SK-N-SH (cell line): ENCODE results near the gene FOXO4.

ENCODE experiments used
- CHD2 ChIP-seq: fragments of 150-350 bp; IDR thresholded peaks from 2 replicates; pipeline ENCODE4 v1.6.1; 2018; ENCODE audit warnings: low read length; ENCODE audit not compliant: partially characterized antibody
- CTCF ChIP-seq: fragments of 200-600 bp; sonication (generic); IDR thresholded peaks from 2 replicates; pipeline ENCODE4 v1.6.1; 2017; ENCODE audit warnings: antibody characterized with exemption, mild to moderate bottlenecking, moderate library complexity
- EP300 ChIP-seq, 2 experiments: IDR thresholded peaks; 2 replicates each; pipeline versions ENCODE4 v1.4.0 to v1.6.1; 2012; ENCODE audit warnings: borderline replicate concordance in 1 of 2, low read depth in 1 of 2, low read length in 1 of 2
- GABPA ChIP-seq: IDR thresholded peaks from 2 replicates; pipeline ENCODE4 v1.4.0; 2012; ENCODE audit warnings: low read depth, mild to moderate bottlenecking
- JUND ChIP-seq: IDR thresholded peaks from 2 replicates; pipeline ENCODE4 v1.4.0; 2012
- POLR2AphosphoS5 ChIP-seq: IDR thresholded peaks from 2 replicates; pipeline ENCODE4 v1.6.1; 2012; ENCODE audit warnings: low read depth, low read length
- RAD21 ChIP-seq: IDR thresholded peaks from 2 replicates; pipeline ENCODE4 v1.6.1; 2012; ENCODE audit warnings: mild to moderate bottlenecking, low read length
- RCOR1 ChIP-seq: fragments of 150-350 bp; IDR thresholded peaks from 2 replicates; pipeline ENCODE4 v1.6.1; 2017; ENCODE audit warnings: antibody characterized with exemption, low read length
- RFX5 ChIP-seq: IDR thresholded peaks from 2 replicates; pipeline ENCODE4 v1.6.1; 2012; ENCODE audit warnings: mild to moderate bottlenecking, improper control_type of control experiment, low read length
- ZBTB33 ChIP-seq: IDR thresholded peaks from 2 replicates; pipeline ENCODE4 v1.4.0; 2012; ENCODE audit warnings: low read depth, borderline replicate concordance

- TF ChIP-seq CTCF (no peak), POLR2AphosphoS5 (no peak), RAD21 (no peak), RCOR1 (no peak), EP300 (IDR thresholded peaks at IDR 0.05; ENCODE audit: borderline replicate concordance in 1 of 2, low read depth in 1 of 2, low read length in 1 of 2) (no peak), ZBTB33 (no peak), JUND (no peak), GABPA (no peak), RFX5 (no peak), CHD2 (no peak)
These were observed 1.0 kb downstream of the FOXO4 start for GRCh38 chrX:71096760-71097032.
